HUES48 (cell line): Measurements from ENCODE around the gene EYA4.

ENCODE experiments used
- H3K27ac ChIP-seq: one replicate; pipeline ENCODE4 v1.7.0; 2013; ENCODE audit warnings: low read depth, low read length, inconsistent platforms
- H3K27me3 ChIP-seq: 2 replicates; pipeline ENCODE4 v1.6.1; 2013; ENCODE audit warnings: mild to moderate bottlenecking, low read length; ENCODE audit not compliant: control insufficient read depth, insufficient read depth
- H3K36me3 ChIP-seq: 2 replicates; pipeline ENCODE4 v1.6.1; 2013; ENCODE audit warnings: low read length; ENCODE audit not compliant: control insufficient read depth, insufficient read depth
- H3K4me1 ChIP-seq: 2 replicates; pipeline ENCODE4 v1.6.1; 2013; ENCODE audit warnings: mild to moderate bottlenecking, low read length; ENCODE audit not compliant: control insufficient read depth, insufficient read depth
- H3K4me3 ChIP-seq: 2 replicates; pipeline ENCODE4 v1.5.1; 2013; ENCODE audit warnings: mild to moderate bottlenecking, low read depth, low read length
- H3K9ac ChIP-seq: 2 replicates; pipeline ENCODE4 v1.6.1; 2013; ENCODE audit warnings: mild to moderate bottlenecking, low read depth, low read length, moderate library complexity
- H3K9me3 ChIP-seq: 2 replicates; pipeline ENCODE4 v1.6.1; 2013; ENCODE audit warnings: low read length; ENCODE audit not compliant: control insufficient read depth, insufficient read depth

The EYA4 gene

DNA sequence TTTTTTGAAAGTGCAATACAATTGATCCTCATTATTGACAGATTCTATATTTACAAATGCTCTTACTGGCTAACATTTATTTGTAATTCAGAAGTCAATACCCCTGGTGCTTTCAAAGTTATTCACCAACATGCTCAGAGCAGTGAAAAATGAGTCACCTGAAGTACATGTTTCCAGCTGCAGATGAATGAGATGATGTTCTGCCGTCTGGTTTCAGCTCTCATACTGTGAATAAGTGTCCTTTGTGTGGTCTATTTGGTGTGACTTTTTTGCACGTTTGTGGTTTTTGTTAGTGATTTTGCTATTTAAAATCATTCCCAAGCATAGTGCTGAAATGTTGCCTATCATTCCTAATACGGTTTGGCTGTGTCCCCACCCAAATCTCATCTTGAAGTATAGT is 22.3 kb upstream of the EYA4 start:
- Histone ChIP-seq H3K27me3 (no peaks in the 10 kb centered on the region), H3K4me1 (0 out of 2 replicates have a peak, but pooled peaks cover 5% of the 10 kb centered on the region), H3K9me3 (peaks cover 9% of the 10 kb centered on the region; the same call in 1 of the 2 replicates), H3K4me3 (no peak overlapping the region), H3K9ac (no peak overlapping the region), H3K27ac (no peak overlapping the region), H3K36me3 (no peaks in the 10 kb centered on the region)

DNA sequence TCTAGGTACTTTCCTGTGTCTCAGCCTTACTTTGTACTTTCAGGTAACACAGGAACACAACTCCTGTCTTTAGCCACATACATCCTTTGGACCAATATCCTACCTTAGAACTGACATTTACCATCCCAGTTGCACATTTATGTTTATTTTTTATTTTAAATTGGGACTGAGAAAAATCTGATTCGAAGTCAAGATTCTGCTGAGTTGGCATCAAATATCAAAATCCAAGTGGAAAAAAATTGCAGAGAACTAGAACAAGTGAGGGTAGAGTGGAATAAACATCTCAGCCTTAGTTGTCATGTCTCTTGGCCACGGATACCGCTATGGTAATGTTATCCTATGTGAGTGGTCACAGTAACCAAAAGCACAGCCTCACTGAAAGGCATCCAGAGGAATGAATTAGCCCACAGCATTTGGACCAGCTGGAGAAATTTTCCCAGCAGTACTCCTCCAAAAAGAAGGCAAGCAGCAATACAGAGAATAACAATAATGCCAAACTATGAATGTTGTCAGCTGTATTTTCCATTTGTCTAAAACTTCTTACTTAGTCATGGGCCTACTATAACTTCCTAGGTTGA is 17.6 kb upstream of the EYA4 start:
- no peaks in the 10 kb centered on the region for H3K27me3 ChIP-seq
- H3K9me3 ChIP-seq: peaks cover 8% of the 10 kb centered on the region; the same call in 1 of the 2 replicates
- H3K27ac ChIP-seq: no peak overlapping the region
- H3K4me3 ChIP-seq: no peak overlapping the region
- no peaks in the 10 kb centered on the region for H3K36me3 ChIP-seq
- 0 out of 2 replicates have a peak, but pooled peaks cover 5% of the 10 kb centered on the region for H3K4me1 ChIP-seq
- H3K9ac ChIP-seq: no peak overlapping the region

DNA sequence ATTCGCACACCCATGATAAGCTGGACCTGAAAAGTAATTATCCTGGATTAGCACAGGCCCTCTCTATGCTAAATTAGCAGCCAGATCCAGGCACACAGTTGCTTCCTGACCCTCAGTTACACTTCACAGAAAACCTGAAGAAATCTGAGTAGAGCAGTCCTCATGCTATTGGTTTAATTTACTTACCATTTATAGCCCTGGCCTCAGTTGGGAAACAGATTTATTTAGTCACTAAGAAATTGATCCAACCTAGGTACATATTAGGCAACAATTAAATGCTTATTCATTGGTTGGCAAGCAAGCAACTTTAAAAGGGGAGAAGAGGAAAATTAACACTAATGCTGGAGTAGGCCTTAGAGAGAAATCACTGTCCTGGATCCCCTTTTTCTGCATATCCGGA is 15.6 kb upstream of the EYA4 start:
- Histone ChIP-seq H3K9ac (no peak overlapping the region), H3K36me3 (no peaks in the 10 kb centered on the region)

DNA sequence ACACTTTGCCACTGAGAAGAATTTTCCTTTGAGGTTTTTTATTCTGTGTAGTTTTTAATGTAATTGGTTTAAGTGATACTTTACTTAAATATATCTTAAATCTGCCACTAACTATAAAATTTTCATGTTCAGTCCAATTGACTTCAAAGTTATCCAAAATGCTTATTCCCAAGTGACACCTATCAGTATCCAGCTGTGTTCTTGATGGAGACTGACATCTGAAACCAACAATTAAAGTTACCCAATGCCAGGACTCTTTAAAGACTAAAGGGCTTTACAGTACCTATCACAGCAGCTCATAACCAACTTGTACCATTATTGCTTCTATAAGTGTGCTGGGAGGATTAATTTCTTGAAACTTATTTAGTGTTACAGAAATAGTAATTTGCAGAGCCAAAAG is 13.8 kb upstream of the EYA4 start:
- H3K27ac ChIP-seq: no peak overlapping the region
- no peaks in the 10 kb centered on the region for H3K9me3 ChIP-seq
- H3K36me3 ChIP-seq: no peaks in the 10 kb centered on the region
- no peak overlapping the region for H3K4me3 ChIP-seq
- no peaks in the 10 kb centered on the region for H3K4me1 ChIP-seq
- H3K27me3 ChIP-seq: no peaks in the 10 kb centered on the region
- no peak overlapping the region for H3K9ac ChIP-seq

More for the DNA sequence above, 15.6 kb upstream of the EYA4 start:
- no peaks in the 10 kb centered on the region for H3K27me3 ChIP-seq
- no peaks in the 10 kb centered on the region for H3K9me3 ChIP-seq
- H3K4me3 ChIP-seq: no peak overlapping the region
- H3K4me1 ChIP-seq: 0 out of 2 replicates have a peak, but pooled peaks cover under 1% of the 10 kb centered on the region
- H3K27ac ChIP-seq: no peak overlapping the region

DNA sequence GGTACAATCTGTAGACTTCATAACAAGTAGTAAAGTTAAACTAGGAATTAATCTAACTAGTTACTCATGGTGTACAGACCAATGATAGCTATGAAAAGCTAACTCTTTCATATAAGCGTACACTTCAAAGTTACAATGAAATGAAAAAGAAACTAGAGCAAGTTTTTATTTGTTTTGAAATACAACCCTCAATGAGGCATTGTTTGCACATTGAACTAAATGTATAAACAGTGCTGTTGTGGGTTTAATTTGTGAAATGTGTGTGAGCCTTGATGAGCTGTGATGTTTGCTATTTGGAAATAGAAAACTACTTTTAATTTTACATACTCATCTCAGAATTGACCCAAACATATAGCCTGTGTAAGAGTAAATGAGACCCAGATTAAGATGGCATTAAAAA is 11.1 kb upstream of the EYA4 start:
- no peak overlapping the region for H3K27ac ChIP-seq
- no peak overlapping the region for H3K4me3 ChIP-seq
- H3K9ac ChIP-seq: no peak overlapping the region
- no peaks in the 10 kb centered on the region for H3K9me3 ChIP-seq
- no peaks in the 10 kb centered on the region for H3K4me1 ChIP-seq
- H3K36me3 ChIP-seq: no peaks in the 10 kb centered on the region
- no peaks in the 10 kb centered on the region for H3K27me3 ChIP-seq

DNA sequence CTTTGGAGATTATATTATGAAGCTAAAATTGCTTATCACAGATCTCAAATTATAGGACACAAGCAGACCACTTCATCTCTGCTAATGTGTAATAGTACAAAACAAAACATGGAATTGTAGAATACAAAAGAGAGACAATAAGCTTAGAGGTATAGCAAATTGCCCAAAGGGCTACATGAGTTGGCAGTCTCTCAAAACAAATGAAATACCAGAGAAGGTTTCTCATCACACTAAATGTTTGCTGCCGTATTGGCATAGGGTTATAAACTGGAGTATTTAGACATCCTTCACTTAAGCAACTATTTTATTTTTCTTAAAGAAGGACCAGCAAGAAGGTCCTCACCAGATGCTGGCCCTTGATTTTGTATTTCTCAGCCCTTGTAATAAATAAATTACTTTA is 5.9 kb upstream of the EYA4 start:
- no peak overlapping the region for H3K4me3 ChIP-seq
- H3K9ac ChIP-seq: no peak overlapping the region
- no peak overlapping the region for H3K27ac ChIP-seq
- no peaks in the 10 kb centered on the region for H3K9me3 ChIP-seq
- no peaks in the 10 kb centered on the region for H3K4me1 ChIP-seq
- H3K27me3 ChIP-seq: peaks cover 17% of the 10 kb centered on the region
- no peaks in the 10 kb centered on the region for H3K36me3 ChIP-seq

DNA sequence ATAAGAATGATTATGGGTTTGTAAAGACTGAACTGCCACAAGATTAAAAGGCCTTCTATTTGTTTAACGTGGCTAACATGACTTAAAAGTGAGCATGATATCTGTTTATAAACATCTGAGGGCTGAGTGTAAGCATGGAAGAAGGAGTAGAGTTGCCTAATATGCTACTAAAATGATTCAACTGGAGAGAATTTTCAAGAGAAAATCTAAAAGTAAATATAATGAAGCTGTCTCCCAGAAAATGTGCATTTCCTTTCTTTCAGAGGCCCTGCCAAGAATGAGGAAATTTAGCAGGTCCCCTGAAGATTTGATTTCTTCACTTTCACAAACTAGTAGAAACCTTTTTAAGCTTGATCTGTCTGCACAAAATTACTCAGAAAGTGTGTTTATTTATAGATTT is 4.2 kb upstream of the EYA4 start:
- no peak overlapping the region for H3K9ac ChIP-seq
- no peak overlapping the region for H3K4me3 ChIP-seq
- no peaks in the 10 kb centered on the region for H3K36me3 ChIP-seq
- H3K27me3 ChIP-seq: peaks cover 33% of the 10 kb centered on the region
- no peaks in the 10 kb centered on the region for H3K4me1 ChIP-seq
- H3K9me3 ChIP-seq: no peaks in the 10 kb centered on the region
- no peak overlapping the region for H3K27ac ChIP-seq

DNA sequence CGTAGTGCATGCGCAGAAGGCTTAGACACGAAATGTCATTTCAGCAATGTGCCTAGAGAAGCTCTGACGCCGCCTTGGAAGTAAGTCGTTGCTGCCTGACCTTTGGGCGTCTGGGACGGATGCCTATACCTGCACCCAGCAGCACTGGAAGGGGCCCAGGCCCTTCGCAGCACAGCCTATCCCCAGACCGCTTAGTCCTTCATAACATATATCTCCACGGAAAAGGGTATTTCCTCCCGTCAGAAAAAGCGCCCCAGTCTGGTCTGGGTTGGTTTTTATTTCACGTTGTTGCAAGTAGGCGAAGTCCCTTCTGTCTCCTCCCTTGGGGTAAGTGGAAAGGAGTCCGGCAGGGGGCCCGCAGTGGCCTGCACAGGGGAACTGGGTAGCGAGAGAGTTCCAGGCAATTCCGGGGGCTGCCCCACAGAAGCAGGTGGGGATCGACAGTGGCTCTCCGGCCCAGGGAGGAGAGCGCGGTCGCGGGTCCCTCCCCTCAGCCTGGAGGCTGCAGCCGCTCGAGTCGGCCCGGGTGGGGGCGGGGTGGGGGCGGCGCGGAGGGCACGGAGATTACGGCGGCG is 559 bp upstream of the EYA4 start:
- Histone ChIP-seq H3K4me3 (peak overlapping the region; percentile 65), H3K9me3 (no peaks in the 10 kb centered on the region), H3K36me3 (no peaks in the 10 kb centered on the region), H3K27ac (no peak overlapping the region), H3K9ac (no peak overlapping the region), H3K27me3 (peaks cover 69% of the 10 kb centered on the region), H3K4me1 (peaks cover 17% of the 10 kb centered on the region; the same call in 1 of the 2 replicates)

DNA sequence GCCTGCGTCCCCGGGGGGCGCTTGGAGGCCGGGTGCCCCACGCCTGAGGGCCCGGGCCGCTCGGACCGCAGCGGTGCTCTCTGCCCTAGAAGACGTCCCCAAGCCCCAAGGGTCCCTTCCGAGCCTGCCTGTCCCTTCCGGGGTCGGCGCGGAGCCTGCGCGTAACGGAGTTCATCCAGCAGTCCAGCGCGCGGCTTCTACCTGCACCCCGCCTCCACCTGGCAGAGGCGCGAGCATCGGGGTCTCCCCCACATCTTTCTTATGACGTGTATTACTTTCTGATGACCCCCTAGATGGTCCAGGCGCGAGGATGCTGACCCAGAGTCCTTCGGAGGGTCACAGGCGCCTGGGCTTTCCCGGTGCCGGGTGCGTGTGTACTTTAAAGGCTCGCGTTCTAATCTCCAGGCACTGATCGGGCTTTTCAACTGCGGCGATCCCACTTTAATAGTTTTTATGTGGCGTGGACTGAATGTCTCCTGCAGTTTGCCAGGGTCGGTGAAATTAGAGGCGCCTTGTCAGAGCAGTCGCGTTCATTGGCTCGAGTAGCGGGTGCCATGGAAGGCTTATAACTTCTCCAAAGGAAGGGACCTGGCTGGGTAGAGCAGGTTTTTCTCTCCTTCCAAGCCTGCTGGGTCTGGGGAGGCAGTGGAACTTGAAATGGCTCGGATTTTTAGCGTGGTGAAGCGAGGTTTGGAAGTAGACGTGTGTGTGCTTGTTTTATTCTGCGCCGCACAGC is 912 bp downstream of the EYA4 start:
- no peaks in the 10 kb centered on the region for H3K9me3 ChIP-seq
- H3K36me3 ChIP-seq: no peaks in the 10 kb centered on the region
- peaks cover 80% of the 10 kb centered on the region for H3K27me3 ChIP-seq
- H3K27ac ChIP-seq: no peak overlapping the region
- no peak overlapping the region for H3K9ac ChIP-seq
- H3K4me1 ChIP-seq: peaks cover 27% of the 10 kb centered on the region
- peak overlapping the region; percentile 65 for H3K4me3 ChIP-seq

DNA sequence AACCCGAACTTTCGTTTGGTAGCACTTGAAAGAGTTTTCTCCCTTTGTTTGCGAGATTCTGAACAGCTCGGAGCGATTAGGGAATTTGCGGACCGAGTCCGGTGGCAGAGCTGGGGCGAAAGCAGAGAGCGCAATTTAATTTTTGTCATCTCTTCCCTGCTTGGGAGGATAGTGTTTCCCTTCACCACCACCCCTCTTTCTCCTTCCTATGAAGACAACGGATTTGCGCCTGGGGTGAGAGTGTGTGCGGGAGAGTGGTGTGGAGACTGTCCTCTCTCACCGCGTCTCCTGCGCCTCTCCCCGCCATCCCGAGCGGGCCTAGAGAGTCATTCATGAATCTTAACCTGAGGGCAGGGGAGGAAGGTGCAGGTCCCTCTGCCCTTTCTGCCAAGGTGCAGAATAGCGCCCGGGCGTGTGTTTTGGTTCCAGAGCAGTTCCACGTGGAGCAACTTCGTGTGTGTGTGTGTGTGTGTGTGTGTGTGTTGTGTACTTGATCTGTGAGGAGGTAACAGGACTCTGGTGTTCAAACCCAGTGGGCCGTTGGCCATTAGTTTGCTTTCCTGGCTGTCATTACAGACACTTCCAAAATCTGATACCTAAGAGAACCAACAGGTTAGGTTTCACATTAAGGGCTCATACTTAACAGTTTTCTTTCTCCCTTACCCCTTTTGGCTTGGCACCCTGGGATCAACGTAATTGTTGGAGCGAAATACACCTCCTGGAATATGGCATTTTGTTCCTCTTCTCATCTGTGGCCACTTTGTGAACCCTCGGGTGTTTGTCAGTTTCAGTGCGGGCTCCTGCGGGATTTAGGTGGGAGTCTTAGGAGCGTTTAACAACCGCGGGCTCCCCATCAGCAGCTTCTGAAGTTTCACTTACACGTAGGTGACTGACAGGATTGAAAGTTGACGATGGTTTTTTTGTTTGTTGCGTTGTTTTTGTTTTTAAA is 1.8 kb downstream of the EYA4 start:
- peaks cover 84% of the 10 kb centered on the region for H3K27me3 ChIP-seq
- H3K4me3 ChIP-seq: peak overlapping the region; percentile 65
- H3K9me3 ChIP-seq: no peaks in the 10 kb centered on the region
- H3K9ac ChIP-seq: no peak overlapping the region
- no peak overlapping the region for H3K27ac ChIP-seq
- H3K4me1 ChIP-seq: peaks cover 33% of the 10 kb centered on the region
- H3K36me3 ChIP-seq: no peaks in the 10 kb centered on the region
